ENCODE results near the gene APCDD1. TPM values are rescaled to one million over a fixed set of nuclear protein-coding genes. Genes with fewer than 3 reads are reported as not detected.
A peak's percentile ranks its signal among the peaks of the same experiment; 100 is the strongest.

Gene APCDD1
- total and polyA plus RNA-seq, 8 donors = 5.6 to 31.1 (median 16.4) TPM

GRCh38 chr18:10454681-10455557 lies 484 bp downstream of the APCDD1 start:
- DNase-seq (peak; percentile 22 to 83 (median 57)), ATAC-seq (peak; percentile 43 to 66 (median 60)), FAIRE-seq (no peak)
- Histone ChIP-seq H3K9me3 (no peaks in the 10 kb centered on the region), H3K36me3 (no peaks in the 10 kb centered on the region), H3K27me3 (no peaks in the 10 kb centered on the region), H3K4me3 (peak overlapping the region; percentile 57 to 75 (median 60)), H3K27ac (peak overlapping the region; percentile 39 to 73 (median 66)), H3K4me1 (peaks cover 0 to 6% (median 0%) of the 10 kb centered on the region in 3 donors)
- TF ChIP-seq CTCF (IDR thresholded peaks at IDR 0.05) = no peak
- intact Hi-C loops (cut with DNase I) = no loop called here
- 0 to 1% methylated on average over 42 to 94 of the region's 94 CpGs for WGBS, 2 donors

- WGBS, 2 donors = 13 to 19% methylated on average over 16 of the region's 16 CpGs
- ATAC-seq (no peak), DNase-seq (peak in 1 of 6 donors; percentile 21), FAIRE-seq (no peak)
- intact Hi-C loops (cut with DNase I) = no loop called here
- Histone ChIP-seq H3K27ac (peak overlapping the region in 1 of 4 donors; percentile 73), H3K9me3 (no peaks in the 10 kb centered on the region), H3K4me3 (peak overlapping the region in 3 of 4 donors; percentile 57 to 75 (median 63)), H3K27me3 (no peaks in the 10 kb centered on the region), H3K4me1 (peaks cover 0 to 6% (median 0%) of the 10 kb centered on the region in 3 donors), H3K36me3 (no peaks in the 10 kb centered on the region)
- no peak for TF ChIP-seq CTCF (IDR thresholded peaks at IDR 0.05)
Measured at GRCh38 chr18:10455726-10456453, 1.5 kb downstream of the APCDD1 start.

- H3K4me1 ChIP-seq = peaks cover 0 to 6% (median 0%) of the 10 kb centered on the region in 3 donors
- TF ChIP-seq CTCF (IDR thresholded peaks at IDR 0.05) = no peak
- WGBS, 2 donors = 73 to 76% methylated on average over 4 of the region's 4 CpGs
- H3K36me3 ChIP-seq = no peaks in the 10 kb centered on the region
- intact Hi-C loops (cut with DNase I) = no loop called here
- H3K27ac ChIP-seq = no peak overlapping the region
- ATAC-seq = no peak
- DNase-seq = no peak
- FAIRE-seq = no peak
- H3K27me3 ChIP-seq = no peaks in the 10 kb centered on the region
- no peaks in the 10 kb centered on the region for H3K9me3 ChIP-seq
- H3K4me3 ChIP-seq = peak overlapping the region in 3 of 4 donors; percentile 57 to 75 (median 63)
Measured at GRCh38 chr18:10456718-10457117, 2.3 kb downstream of the APCDD1 start.

GRCh38 chr18:10457128-10457527 lies 2.7 kb downstream of the APCDD1 start:
- Histone ChIP-seq H3K27ac (no peak overlapping the region), H3K9me3 (no peaks in the 10 kb centered on the region), H3K27me3 (no peaks in the 10 kb centered on the region), H3K36me3 (no peaks in the 10 kb centered on the region), H3K4me3 (peak overlapping the region in 1 of 4 donors; percentile 63), H3K4me1 (peaks cover 0 to 6% (median 0%) of the 10 kb centered on the region in 3 donors)
- DNase-seq (no peak), FAIRE-seq (no peak), ATAC-seq (no peak)
- TF ChIP-seq CTCF (IDR thresholded peaks at IDR 0.05) = no peak
- 95 to 98% methylated on average over 2 of the region's 2 CpGs for WGBS, 2 donors
- intact Hi-C loops (cut with DNase I) = no loop called here
